Suppressor macrophage treated with lipopolysaccharide for 1 hour (primary cell): ENCODE results near the gene TACC3.

Experiments
- DNase-seq, 3 donors: peaks; one replicate each; pipeline ENCODE4 v3.0.0-alpha.2; 2020 to 2022

TACC3 gene

GRCh38 chr4:1746919-1747602, 25.7 kb downstream of the TACC3 start:
- DNase-seq: no peak

GRCh38 chr4:1747603-1747967, 26.3 kb downstream of the TACC3 start:
- DNase-seq: no peak

- peak; percentile 69 to 90 (median 84) for DNase-seq
Observed at GRCh38 chr4:1748465-1748995, 27.2 kb downstream of the TACC3 start.

DNA sequence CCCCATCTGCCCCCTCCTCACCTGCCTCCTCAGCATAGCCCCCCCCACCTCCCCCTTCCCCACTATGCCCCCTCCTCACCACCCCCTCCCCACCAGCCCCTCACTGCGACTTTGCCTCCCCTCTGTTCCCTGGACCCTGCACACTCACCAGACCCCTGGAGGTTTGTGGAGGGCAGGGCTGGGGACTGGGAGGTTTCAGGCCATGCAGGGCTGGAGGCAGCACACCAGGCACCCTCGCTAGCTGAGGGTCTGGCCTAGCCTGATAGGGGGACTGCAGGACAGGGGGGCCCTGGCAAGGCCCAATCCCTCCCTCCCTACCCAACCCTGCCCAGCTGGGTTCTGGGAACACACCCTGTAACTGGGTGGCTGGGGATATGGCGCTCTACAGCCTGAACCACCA, 28.0 kb downstream of the TACC3 start:
- DNase-seq: no peak

- DNase-seq: no peak
Observed at GRCh38 chr4:1749826-1750225, 28.5 kb downstream of the TACC3 start.

- DNase-seq: no peak
Observed at GRCh38 chr4:1750381-1751154, 29.2 kb downstream of the TACC3 start.

GRCh38 chr4:1751155-1751918, 30.0 kb downstream of the TACC3 start:
- no peak for DNase-seq

GRCh38 chr4:1751919-1752283, 30.6 kb downstream of the TACC3 start:
- no peak for DNase-seq

- DNase-seq: peak; percentile 76 to 89 (median 81)
Observed at GRCh38 chr4:1752284-1753041, 31.1 kb downstream of the TACC3 start.

DNA sequence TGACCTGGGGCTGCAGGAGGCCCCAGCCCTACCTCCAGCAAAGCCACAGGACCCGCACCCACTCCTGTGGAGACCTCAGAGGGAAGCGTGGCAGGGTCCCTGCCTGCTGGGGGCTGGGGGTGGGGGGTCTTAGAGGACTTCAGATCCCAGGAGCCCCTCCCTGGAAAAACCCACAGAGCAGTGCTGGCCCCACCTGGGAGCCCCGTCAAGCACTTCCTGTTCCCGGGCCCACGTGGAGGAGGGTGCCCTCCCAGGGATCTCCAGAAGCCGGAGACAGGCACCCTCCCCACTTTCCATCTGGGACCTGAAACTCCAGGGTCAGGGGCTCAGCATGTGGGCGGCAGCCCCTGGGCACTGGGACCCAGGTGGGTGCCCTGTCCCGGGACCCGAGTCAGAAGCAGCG, 32.0 kb downstream of the TACC3 start:
- DNase-seq: no peak

GRCh38 chr4:1753697-1754311, 32.5 kb downstream of the TACC3 start:
- no peak for DNase-seq

DNA sequence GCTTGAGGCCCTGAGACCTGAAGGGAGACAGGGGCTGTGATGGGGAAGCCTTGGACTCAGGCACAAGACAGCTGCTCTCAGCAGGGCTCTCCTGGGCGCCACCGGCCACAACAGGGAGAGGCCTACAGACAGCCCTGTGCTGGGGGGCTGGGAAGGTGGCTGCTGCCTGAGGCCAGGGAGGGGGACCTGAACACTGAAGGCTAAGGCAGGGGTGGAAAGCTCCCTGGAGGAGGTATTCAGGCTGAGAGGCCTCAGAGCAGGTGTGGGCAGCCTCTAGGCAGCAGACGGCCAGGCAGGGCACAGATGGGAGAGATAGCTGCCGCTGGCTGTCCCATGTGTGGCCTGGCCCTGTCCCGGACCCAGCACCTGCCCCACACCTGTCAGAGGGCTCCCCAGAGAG, 33.0 kb downstream of the TACC3 start:
- no peak for DNase-seq

DNA sequence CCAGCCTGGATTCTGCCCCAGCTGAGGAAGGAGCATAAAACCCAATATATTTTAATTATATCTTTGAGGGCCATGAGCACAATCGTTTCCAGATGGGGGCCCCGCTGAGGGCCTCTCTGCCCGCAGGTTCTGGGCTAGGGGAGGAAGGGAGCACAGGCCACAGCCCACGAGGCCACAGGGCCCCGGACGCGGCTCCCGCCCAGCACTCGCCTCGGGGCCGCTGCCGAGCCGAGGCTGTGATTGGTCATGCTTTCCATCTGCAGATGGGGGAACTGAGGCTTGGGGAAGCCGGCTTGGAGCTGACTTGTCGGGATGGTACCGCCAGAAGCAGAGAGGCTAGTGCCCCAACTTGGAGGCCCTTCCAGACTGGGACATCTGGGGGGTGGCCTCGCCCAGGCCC, 34.0 kb downstream of the TACC3 start:
- no peak for DNase-seq

DNA sequence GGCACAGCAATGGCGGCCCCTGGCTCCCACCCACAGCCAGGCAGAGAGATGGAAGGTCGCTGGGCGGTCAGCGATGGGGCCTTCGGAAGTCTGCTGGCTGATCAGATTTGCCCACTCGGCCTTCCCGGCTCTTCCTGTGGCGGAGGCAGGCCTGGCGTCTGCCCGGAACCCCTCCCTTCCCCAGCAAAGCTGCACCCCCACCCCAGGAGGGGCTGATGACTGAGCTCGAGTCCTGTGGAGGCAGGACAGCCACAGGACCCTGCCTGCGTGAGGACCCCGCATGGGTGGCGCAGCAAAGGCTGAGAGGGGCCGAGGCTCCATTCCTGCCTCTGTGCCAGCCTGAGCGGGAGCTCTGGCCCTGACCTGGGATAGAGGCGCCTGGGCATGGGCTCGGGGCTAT, 34.8 kb downstream of the TACC3 start:
- no peak for DNase-seq

GRCh38 chr4:1756893-1757779, 35.8 kb downstream of the TACC3 start:
- DNase-seq: no peak

DNA sequence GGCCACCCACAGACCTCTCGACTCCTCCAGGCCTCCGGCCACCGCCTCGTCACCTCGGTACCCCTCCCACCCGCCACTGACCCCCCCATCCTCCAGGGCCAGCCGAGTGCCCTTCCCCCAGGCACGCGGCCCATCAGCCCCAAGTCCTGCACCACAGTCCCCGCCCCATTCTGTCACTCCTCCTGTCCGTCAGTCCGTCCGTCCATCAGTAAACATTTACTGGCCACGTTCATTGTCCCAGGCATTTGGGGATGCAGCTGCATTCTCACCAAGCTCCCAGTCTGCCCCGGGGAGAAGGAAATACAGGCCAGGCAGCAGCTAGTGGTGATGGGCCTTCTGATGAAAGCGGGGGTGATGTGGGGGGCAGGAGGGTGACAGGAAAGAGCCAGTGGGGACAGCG, 36.5 kb downstream of the TACC3 start:
- no peak for DNase-seq

DNA sequence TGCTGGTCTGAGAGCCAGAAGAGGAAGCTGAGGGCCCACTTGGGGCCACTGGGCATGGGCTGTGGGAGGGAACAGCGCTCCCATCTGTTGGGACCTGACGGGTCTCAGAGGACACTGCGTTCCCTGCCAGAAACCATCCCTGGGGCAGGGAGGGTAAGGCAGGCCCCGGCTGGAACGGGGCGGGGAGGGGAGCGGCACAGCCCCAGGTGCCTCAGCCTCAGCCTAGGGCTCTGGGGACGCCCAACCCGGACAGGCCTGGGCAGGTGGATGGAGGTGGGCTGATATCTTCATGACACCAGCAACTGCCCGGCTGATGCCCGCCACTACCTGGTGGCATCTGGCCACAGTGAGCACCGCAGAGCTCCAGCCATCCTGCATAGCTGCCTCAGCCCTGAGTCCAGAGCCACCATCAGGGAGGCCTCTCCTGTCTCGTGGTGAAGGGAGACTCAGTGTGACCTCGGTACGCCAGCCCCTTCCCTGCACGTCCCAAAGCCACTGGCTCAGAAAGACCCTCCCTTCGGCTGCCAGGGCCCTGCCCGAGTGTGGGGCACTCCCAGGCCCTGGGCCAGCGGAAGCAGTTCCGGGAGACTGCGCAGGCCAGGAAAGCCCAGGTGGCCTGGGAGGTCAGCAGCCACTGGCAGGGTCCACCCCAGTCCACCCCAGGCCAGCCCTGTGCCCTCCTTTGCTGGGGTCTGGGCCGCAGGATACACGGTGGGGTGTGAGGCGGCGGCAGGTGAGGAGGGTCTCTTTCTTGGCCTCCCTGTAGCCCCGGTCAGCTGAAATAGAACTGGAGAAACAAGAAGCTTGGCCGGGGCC, 37.2 kb downstream of the TACC3 start:
- no peak for DNase-seq

- DNase-seq: no peak
Observed at GRCh38 chr4:1759170-1759817, 38.0 kb downstream of the TACC3 start.

- no peak for DNase-seq
Observed at GRCh38 chr4:1759818-1760223, 38.5 kb downstream of the TACC3 start.

DNA sequence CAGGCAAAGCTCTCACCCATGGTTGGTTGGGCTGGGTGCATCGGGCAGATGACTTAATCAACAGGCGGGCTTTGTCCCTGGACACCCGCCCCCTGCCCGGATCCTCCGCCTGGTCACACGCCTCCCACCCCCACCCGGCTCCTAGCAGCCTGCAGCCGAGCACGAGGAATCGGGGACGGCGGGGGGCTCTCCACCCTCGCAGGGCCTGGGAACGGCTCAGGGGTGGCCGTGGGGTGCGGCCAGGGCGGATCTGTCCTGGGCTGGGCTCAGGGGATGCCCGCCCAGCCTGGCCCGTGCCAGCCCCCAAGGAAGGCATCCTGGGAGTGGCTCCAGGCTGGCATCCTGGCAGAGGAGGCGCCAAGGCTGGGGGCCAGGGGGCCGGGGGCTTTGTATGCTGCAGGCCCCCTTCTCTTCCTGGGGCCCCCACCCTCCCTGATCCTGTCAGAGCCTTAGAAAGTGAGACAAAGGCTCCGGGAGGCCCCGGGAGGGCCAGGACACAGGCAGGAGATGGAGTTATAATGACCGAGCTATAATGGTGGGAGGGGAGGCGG, 39.3 kb downstream of the TACC3 start:
- DNase-seq: no peak
